HEK293 (cell line): ENCODE measurements around the gene AASDH.

Source experiments
- CTCF ChIA-PET: fragments of 350-600 bp; formaldehyde crosslinking; extraction: SDS; loops from one replicate; lab custom pipeline; 2021; ENCODE audit warnings: antibody characterized with exemption; lab: Yijun Ruan, JAX
- POLR2A ChIA-PET: fragments of 300-600 bp; formaldehyde crosslinking; extraction: SDS; loops from one replicate; lab custom pipeline; 2020; ENCODE audit warnings: antibody characterized with exemption, inconsistent platforms; lab: Yijun Ruan, JAX
- H3K27ac ChIP-seq: fragments of 200-500 bp; sonication (Bioruptor generic); 2 replicates; pipeline ENCODE4 v1.5.1; 2014; ENCODE audit warnings: low read depth, low read length, control low read depth, inconsistent platforms; ENCODE audit errors: extremely low read depth
- H3K36me3 ChIP-seq, 2 experiments: fragments of 200-500 bp in 1 of 2; sonication (Bioruptor generic) in 1 of 2; 1 replicate in 1 of 2; 2 replicates in 1 of 2; pipeline ENCODE4 v1.5.1; 2014 to 2017; ENCODE audit warnings: inconsistent platforms in 2 of 2, low read length in 2 of 2; ENCODE audit not compliant: control insufficient read depth in 2 of 2, insufficient read depth in 1 of 2
- H3K4me1 ChIP-seq: fragments of 200-500 bp; sonication (Bioruptor generic); 2 replicates; pipeline ENCODE4 v1.5.1; 2014; ENCODE audit warnings: mild to moderate bottlenecking, low read length, inconsistent platforms; ENCODE audit not compliant: control insufficient read depth, insufficient read depth
- H3K4me3 ChIP-seq: 2 replicates; pipeline ENCODE4 v1.5.1; 2011; ENCODE audit warnings: low read depth, mild to moderate bottlenecking, control low read depth, low read length, moderate library complexity
- H3K9me3 ChIP-seq: fragments of 200-500 bp; sonication (Bioruptor generic); 2 replicates; pipeline ENCODE4 v1.5.1; 2014; ENCODE audit warnings: low read depth, low read length, inconsistent platforms; ENCODE audit not compliant: control insufficient read depth, insufficient read depth
- BCL11B ChIP-seq: fragments of 450-650 bp; formaldehyde crosslinking; IDR thresholded peaks from 2 replicates; pipeline ENCODE4 v1.5.1; 2016; ENCODE audit warnings: low read depth, missing biosample characterization, missing genetic modification characterization
- EGR2 ChIP-seq: fragments of 450-650 bp; formaldehyde crosslinking; IDR thresholded peaks from 2 replicates; pipeline ENCODE4 v1.5.1; 2016; ENCODE audit warnings: low read depth, missing biosample characterization, missing genetic modification characterization
- GLIS2 ChIP-seq: fragments of 450-650 bp; formaldehyde crosslinking; IDR thresholded peaks from 2 replicates; pipeline ENCODE4 v1.5.1; 2016; ENCODE audit warnings: missing biosample characterization, missing genetic modification characterization
- KLF1 ChIP-seq: fragments of 450-650 bp; formaldehyde crosslinking; IDR thresholded peaks from 2 replicates; pipeline ENCODE4 v1.5.1; 2016; ENCODE audit warnings: missing biosample characterization, missing genetic modification characterization
- MZF1 ChIP-seq: fragments of 450-650 bp; formaldehyde crosslinking; IDR thresholded peaks from 2 replicates; pipeline ENCODE4 v1.5.1; 2017; ENCODE audit warnings: missing biosample characterization, missing genetic modification characterization, borderline replicate concordance
- OSR2 ChIP-seq: fragments of 450-650 bp; formaldehyde crosslinking; IDR thresholded peaks from 2 replicates; pipeline ENCODE4 v1.5.1; 2016; ENCODE audit warnings: missing biosample characterization, missing genetic modification characterization
- SCRT2 ChIP-seq: fragments of 450-650 bp; formaldehyde crosslinking; IDR thresholded peaks from 2 replicates; pipeline ENCODE4 v1.5.1; 2016; ENCODE audit warnings: missing biosample characterization, missing genetic modification characterization
- SP2 ChIP-seq: fragments of 450-650 bp; formaldehyde crosslinking; IDR thresholded peaks from 2 replicates; pipeline ENCODE4 v1.5.1; 2016; ENCODE audit warnings: missing biosample characterization, missing genetic modification characterization
- TRIM28 ChIP-seq: IDR thresholded peaks from 2 replicates; pipeline ENCODE4 v1.6.1; 2011; ENCODE audit warnings: low read length, control low read depth, borderline replicate concordance
- ZBTB21 ChIP-seq: fragments of 450-650 bp; formaldehyde crosslinking; IDR thresholded peaks from 2 replicates; pipeline ENCODE4 v1.5.1; 2017; ENCODE audit warnings: missing biosample characterization, missing genetic modification characterization
- ZBTB7A ChIP-seq: fragments of 450-650 bp; formaldehyde crosslinking; IDR thresholded peaks from 2 replicates; pipeline ENCODE4 v1.5.1; 2016; ENCODE audit warnings: low read depth, missing biosample characterization, missing genetic modification characterization
- ZNF132 ChIP-seq: fragments of 450-650 bp; formaldehyde crosslinking; IDR thresholded peaks from 2 replicates; pipeline ENCODE4 v1.5.1; 2017; ENCODE audit warnings: missing biosample characterization, missing genetic modification characterization, borderline replicate concordance
- ZNF184 ChIP-seq: fragments of 450-650 bp; IDR thresholded peaks from 2 replicates; pipeline ENCODE4 v1.5.1; 2018; ENCODE audit warnings: missing biosample characterization, mild to moderate bottlenecking, missing genetic modification characterization
- ZNF202 ChIP-seq: fragments of 450-650 bp; formaldehyde crosslinking; IDR thresholded peaks from 2 replicates; pipeline ENCODE4 v1.5.1; 2016; ENCODE audit warnings: missing biosample characterization, missing genetic modification characterization, borderline replicate concordance
- ZNF248 ChIP-seq: fragments of 450-650 bp; formaldehyde crosslinking; IDR thresholded peaks from 2 replicates; pipeline ENCODE4 v1.5.1; 2017; ENCODE audit warnings: missing biosample characterization, missing genetic modification characterization
- ZNF302 ChIP-seq: fragments of 450-650 bp; formaldehyde crosslinking; IDR thresholded peaks from 2 replicates; pipeline ENCODE4 v1.5.1; 2016; ENCODE audit warnings: missing biosample characterization, missing genetic modification characterization, low read depth
- ZNF341 ChIP-seq: fragments of 450-650 bp; formaldehyde crosslinking; IDR thresholded peaks from 2 replicates; pipeline ENCODE4; 2016; ENCODE audit warnings: low read depth, missing biosample characterization, missing genetic modification characterization
- ZNF366 ChIP-seq: fragments of 450-650 bp; formaldehyde crosslinking; conservative IDR thresholded peaks from 2 replicates; pipeline ENCODE4 v1.5.1; 2016; ENCODE audit warnings: missing biosample characterization, missing genetic modification characterization
- ZNF404 ChIP-seq: fragments of 450-650 bp; formaldehyde crosslinking; IDR thresholded peaks from 2 replicates; pipeline ENCODE4 v1.5.1; 2017; ENCODE audit warnings: missing biosample characterization, missing genetic modification characterization
- ZNF561 ChIP-seq: fragments of 450-650 bp; IDR thresholded peaks from 2 replicates; pipeline ENCODE4 v1.5.1; 2018; ENCODE audit warnings: missing biosample characterization, missing genetic modification characterization, borderline replicate concordance
- ZNF596 ChIP-seq: fragments of 450-650 bp; IDR thresholded peaks from 2 replicates; pipeline ENCODE4 v1.5.0; 2018; ENCODE audit warnings: missing biosample characterization, mild to moderate bottlenecking, missing genetic modification characterization, moderate library complexity
- ZNF768 ChIP-seq: fragments of 450-650 bp; formaldehyde crosslinking; IDR thresholded peaks from 2 replicates; pipeline ENCODE4 v1.5.1; 2018; ENCODE audit warnings: missing biosample characterization, mild to moderate bottlenecking, missing genetic modification characterization
- ZSCAN30 ChIP-seq: fragments of 450-650 bp; IDR thresholded peaks from 2 replicates; pipeline ENCODE4 v1.5.1; 2018; ENCODE audit warnings: missing biosample characterization, mild to moderate bottlenecking, missing genetic modification characterization, moderate library complexity
- ZXDB ChIP-seq: fragments of 450-650 bp; formaldehyde crosslinking; IDR thresholded peaks from 2 replicates; pipeline ENCODE4 v1.5.1; 2016; ENCODE audit warnings: missing biosample characterization, missing genetic modification characterization
- TF ChIP-seq, protein P1 (sequence below): fragments of 450-650 bp; formaldehyde crosslinking; IDR thresholded peaks from 2 replicates; pipeline ENCODE4 v1.5.1; 2016; ENCODE audit warnings: missing biosample characterization, missing genetic modification characterization, borderline replicate concordance
- TF ChIP-seq, protein P2 (sequence below): fragments of 450-650 bp; formaldehyde crosslinking; IDR thresholded peaks from 2 replicates; pipeline ENCODE4 v1.5.1; 2017; ENCODE audit warnings: missing biosample characterization, missing genetic modification characterization
- TF ChIP-seq, protein P3 (sequence below): fragments of 450-650 bp; formaldehyde crosslinking; IDR thresholded peaks from 2 replicates; pipeline ENCODE4 v1.5.1; 2016; ENCODE audit warnings: missing biosample characterization, missing genetic modification characterization
- TF ChIP-seq, protein P4 (sequence below): sonication (generic); formaldehyde crosslinking; IDR thresholded peaks from 2 replicates; pipeline ENCODE4 v1.8.1; 2022; ENCODE audit warnings: mild to moderate bottlenecking, moderate library complexity, missing genetic modification reagents
- TF ChIP-seq, protein P5 (sequence below): IDR thresholded peaks from 2 replicates; pipeline ENCODE4 v1.6.1; 2011; ENCODE audit warnings: mild to moderate bottlenecking, low read depth, low read length, borderline replicate concordance
- TF ChIP-seq, protein P6 (sequence below): fragments of 450-650 bp; formaldehyde crosslinking; IDR thresholded peaks from 2 replicates; pipeline ENCODE4 v1.5.1; 2016; ENCODE audit warnings: missing biosample characterization, missing genetic modification characterization
- TF ChIP-seq, protein P7 (sequence below): fragments of 450-650 bp; formaldehyde crosslinking; IDR thresholded peaks from 2 replicates; pipeline ENCODE4 v1.5.1; 2016; ENCODE audit warnings: missing biosample characterization, missing genetic modification characterization, low read depth

The AASDH gene

DNA sequence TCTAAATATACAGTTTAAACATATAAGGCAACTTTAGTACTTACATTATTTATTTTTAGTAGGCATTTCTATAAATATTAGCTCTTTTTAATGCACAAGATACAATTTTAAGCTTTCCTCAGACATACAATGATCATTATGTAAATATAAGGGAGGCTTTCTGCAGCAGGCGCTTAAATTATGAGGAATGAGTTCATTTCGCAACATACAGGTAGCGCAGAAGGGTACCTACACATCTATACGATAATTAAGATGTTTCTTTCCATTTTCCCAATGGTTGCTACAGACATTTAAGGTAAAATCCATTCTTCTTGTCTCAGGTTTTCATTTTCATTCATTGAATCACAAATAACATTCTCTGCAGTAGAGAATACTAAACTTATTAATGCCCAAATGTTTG, 1.2 kb downstream of the AASDH start:
- POLR2A ChIA-PET = interaction anchor here (0.6 to 3.0 kb wide), 5 partner anchors 21 to 49 kb away, joined by 4 to 52 read pairs (median 7); partner anchors contain the start of genes PAICS and PPAT

DNA sequence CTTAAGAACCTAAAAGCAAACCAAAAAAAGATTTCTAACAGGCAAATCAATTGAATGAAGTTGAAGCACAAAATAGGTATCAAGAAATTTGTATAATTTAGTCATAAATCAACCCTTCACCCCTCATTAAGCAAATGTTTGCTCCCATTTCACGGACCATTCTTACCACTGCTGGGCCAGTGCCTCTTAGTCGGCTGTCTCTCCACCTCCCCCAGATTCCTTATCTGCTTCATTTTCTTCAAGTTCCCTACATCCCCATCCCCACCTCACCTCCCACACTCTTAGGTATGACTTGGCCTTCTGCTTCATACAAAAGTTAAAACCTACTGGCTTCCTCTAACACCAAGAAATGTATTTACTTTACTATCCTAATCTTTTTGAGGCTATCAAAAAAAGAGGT, 11.8 kb downstream of the AASDH start:
- POLR2A ChIA-PET = interaction anchor here (1.2 kb wide), 1 partner anchor 12 kb away, joined by 5 read pairs; the partner anchor contains the start of gene AASDH
- Histone ChIP-seq H3K36me3 (peaks cover 0 to 34% of the 10 kb centered on the region in 2 experiments; a peak in 2 of 3 replicates), H3K4me1 (no peaks in the 10 kb centered on the region), H3K27ac (no peak overlapping the region), H3K4me3 (no peak overlapping the region), H3K9me3 (no peaks in the 10 kb centered on the region)
- CTCF ChIA-PET = interaction anchor here (1.0 kb wide), 1 partner anchor 454 kb away, joined by 3 read pairs; no protein-coding TSS in a partner anchor
- TF ChIP-seq, protein P1, sequence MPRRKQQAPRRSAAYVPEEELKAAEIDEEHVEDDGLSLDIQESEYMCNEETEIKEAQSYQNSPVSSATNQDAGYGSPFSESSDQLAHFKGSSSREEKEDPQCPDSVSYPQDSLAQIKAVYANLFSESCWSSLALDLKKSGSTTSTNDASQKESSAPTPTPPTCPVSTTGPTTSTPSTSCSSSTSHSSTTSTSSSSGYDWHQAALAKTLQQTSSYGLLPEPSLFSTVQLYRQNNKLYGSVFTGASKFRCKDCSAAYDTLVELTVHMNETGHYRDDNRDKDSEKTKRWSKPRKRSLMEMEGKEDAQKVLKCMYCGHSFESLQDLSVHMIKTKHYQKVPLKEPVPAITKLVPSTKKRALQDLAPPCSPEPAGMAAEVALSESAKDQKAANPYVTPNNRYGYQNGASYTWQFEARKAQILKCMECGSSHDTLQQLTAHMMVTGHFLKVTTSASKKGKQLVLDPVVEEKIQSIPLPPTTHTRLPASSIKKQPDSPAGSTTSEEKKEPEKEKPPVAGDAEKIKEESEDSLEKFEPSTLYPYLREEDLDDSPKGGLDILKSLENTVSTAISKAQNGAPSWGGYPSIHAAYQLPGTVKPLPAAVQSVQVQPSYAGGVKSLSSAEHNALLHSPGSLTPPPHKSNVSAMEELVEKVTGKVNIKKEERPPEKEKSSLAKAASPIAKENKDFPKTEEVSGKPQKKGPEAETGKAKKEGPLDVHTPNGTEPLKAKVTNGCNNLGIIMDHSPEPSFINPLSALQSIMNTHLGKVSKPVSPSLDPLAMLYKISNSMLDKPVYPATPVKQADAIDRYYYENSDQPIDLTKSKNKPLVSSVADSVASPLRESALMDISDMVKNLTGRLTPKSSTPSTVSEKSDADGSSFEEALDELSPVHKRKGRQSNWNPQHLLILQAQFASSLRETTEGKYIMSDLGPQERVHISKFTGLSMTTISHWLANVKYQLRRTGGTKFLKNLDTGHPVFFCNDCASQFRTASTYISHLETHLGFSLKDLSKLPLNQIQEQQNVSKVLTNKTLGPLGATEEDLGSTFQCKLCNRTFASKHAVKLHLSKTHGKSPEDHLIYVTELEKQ = no peak
- TF ChIP-seq ZNF341 (no peak), ZNF132 (tag by site-specific recombination) (no peak), MZF1 (tag by site-specific recombination) (0 out of 2 replicates have a peak, but pooled peaks have one; percentile 58), TRIM28 (no peak), ZNF302 (tag by site-specific recombination) (no peak), EGR2 (peak; percentile 49), SCRT2 (no peak), ZNF768 (no peak), ZNF404 (tag by site-specific recombination) (no peak)
- TF ChIP-seq, protein P2, sequence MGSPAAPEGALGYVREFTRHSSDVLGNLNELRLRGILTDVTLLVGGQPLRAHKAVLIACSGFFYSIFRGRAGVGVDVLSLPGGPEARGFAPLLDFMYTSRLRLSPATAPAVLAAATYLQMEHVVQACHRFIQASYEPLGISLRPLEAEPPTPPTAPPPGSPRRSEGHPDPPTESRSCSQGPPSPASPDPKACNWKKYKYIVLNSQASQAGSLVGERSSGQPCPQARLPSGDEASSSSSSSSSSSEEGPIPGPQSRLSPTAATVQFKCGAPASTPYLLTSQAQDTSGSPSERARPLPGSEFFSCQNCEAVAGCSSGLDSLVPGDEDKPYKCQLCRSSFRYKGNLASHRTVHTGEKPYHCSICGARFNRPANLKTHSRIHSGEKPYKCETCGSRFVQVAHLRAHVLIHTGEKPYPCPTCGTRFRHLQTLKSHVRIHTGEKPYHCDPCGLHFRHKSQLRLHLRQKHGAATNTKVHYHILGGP (tag by site-specific recombination) = no peak
- TF ChIP-seq, protein P3, sequence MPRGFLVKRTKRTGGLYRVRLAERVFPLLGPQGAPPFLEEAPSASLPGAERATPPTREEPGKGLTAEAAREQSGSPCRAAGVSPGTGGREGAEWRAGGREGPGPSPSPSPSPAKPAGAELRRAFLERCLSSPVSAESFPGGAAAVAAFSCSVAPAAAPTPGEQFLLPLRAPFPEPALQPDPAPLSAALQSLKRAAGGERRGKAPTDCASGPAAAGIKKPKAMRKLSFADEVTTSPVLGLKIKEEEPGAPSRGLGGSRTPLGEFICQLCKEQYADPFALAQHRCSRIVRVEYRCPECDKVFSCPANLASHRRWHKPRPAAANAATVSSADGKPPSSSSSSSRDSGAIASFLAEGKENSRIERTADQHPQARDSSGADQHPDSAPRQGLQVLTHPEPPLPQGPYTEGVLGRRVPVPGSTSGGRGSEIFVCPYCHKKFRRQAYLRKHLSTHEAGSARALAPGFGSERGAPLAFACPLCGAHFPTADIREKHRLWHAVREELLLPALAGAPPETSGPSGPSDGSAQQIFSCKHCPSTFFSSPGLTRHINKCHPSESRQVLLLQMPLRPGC = no peak
- TF ChIP-seq, protein P4, sequence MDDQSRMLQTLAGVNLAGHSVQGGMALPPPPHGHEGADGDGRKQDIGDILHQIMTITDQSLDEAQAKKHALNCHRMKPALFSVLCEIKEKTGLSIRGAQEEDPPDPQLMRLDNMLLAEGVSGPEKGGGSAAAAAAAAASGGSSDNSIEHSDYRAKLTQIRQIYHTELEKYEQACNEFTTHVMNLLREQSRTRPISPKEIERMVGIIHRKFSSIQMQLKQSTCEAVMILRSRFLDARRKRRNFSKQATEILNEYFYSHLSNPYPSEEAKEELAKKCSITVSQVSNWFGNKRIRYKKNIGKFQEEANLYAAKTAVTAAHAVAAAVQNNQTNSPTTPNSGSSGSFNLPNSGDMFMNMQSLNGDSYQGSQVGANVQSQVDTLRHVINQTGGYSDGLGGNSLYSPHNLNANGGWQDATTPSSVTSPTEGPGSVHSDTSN (CRISPR knock-in tag) = no peak

More for the DNA sequence above, 1.2 kb downstream of the AASDH start:
- Histone ChIP-seq H3K27ac (no peak overlapping the region), H3K9me3 (no peaks in the 10 kb centered on the region), H3K4me1 (no peaks in the 10 kb centered on the region), H3K36me3 (peaks cover 0 to 8% of the 10 kb centered on the region in 2 experiments; a peak in 1 of 3 replicates), H3K4me3 (no peak overlapping the region)
- TF ChIP-seq SP2 (tag by site-specific recombination) = no peak
- TF ChIP-seq ZNF366 = no peak
- TF ChIP-seq ZBTB21 (tag by site-specific recombination) = no peak
- TF ChIP-seq ZNF248 (tag by site-specific recombination) = no peak
- TF ChIP-seq, protein P5, sequence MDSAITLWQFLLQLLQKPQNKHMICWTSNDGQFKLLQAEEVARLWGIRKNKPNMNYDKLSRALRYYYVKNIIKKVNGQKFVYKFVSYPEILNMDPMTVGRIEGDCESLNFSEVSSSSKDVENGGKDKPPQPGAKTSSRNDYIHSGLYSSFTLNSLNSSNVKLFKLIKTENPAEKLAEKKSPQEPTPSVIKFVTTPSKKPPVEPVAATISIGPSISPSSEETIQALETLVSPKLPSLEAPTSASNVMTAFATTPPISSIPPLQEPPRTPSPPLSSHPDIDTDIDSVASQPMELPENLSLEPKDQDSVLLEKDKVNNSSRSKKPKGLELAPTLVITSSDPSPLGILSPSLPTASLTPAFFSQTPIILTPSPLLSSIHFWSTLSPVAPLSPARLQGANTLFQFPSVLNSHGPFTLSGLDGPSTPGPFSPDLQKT = no peak
- TF ChIP-seq ZNF202 (tag by site-specific recombination) = no peak
- TF ChIP-seq ZNF561 = no peak
- no peak for TF ChIP-seq ZBTB7A (tag by site-specific recombination)
- no peak for TF ChIP-seq ZNF768
- TF ChIP-seq BCL11B = no peak
- TF ChIP-seq KLF1 (tag by site-specific recombination) = no peak
- TF ChIP-seq, protein P6, sequence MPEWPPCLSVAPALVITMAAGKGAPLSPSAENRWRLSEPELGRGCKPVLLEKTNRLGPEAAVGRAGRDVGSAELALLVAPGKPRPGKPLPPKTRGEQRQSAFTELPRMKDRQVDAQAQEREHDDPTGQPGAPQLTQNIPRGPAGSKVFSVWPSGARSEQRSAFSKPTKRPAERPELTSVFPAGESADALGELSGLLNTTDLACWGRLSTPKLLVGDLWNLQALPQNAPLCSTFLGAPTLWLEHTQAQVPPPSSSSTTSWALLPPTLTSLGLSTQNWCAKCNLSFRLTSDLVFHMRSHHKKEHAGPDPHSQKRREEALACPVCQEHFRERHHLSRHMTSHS (tag by site-specific recombination) = no peak
- TF ChIP-seq ZNF184 (tag by site-specific recombination) = no peak
- TF ChIP-seq, protein P7, sequence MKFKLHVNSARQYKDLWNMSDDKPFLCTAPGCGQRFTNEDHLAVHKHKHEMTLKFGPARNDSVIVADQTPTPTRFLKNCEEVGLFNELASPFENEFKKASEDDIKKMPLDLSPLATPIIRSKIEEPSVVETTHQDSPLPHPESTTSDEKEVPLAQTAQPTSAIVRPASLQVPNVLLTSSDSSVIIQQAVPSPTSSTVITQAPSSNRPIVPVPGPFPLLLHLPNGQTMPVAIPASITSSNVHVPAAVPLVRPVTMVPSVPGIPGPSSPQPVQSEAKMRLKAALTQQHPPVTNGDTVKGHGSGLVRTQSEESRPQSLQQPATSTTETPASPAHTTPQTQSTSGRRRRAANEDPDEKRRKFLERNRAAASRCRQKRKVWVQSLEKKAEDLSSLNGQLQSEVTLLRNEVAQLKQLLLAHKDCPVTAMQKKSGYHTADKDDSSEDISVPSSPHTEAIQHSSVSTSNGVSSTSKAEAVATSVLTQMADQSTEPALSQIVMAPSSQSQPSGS (tag by site-specific recombination) = no peak
- no peak for TF ChIP-seq OSR2 (tag by site-specific recombination)
- TF ChIP-seq ZXDB (tag by site-specific recombination) = no peak
- TF ChIP-seq ZNF596 (tag by site-specific recombination) = no peak
- TF ChIP-seq GLIS2 = no peak
- no peak for TF ChIP-seq ZSCAN30 (tag by site-specific recombination)
- CTCF ChIA-PET = interaction anchor here (0.7 kb wide), 2 partner anchors 17 to 40 kb away, joined by 4 to 5 read pairs; no protein-coding TSS in a partner anchor
